ENCODE measurements around the gene KRT73.

DNA sequence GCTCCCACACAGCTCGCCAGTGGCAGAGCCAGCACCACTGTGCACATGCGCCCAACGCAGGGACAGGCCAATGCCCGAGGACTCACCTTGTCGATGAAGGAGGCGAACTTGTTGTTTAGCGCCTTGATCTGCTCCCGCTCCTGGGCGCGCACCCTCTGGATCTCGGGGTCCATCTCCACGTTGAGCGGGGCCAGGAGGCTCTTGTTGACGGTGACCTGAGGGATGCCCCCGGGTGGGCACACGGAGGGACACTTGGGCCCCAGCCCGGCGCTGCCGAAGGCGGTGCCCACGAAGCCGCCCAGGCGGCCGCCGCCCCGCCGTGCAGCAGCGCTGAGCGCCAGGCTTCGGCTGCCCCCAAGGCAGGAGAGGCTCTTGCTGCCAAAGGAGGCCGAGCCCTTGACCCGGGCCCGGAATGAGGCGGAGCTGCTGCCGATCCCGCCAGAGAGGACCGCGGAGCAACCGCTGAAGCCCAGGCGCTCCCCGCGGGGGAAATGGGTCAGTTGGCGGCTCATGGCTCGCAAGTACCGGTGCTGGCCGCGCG is 17.3 kb downstream of the KRT73 start, which contains the start of gene KRT72:
- TF ChIP-seq, protein P1, sequence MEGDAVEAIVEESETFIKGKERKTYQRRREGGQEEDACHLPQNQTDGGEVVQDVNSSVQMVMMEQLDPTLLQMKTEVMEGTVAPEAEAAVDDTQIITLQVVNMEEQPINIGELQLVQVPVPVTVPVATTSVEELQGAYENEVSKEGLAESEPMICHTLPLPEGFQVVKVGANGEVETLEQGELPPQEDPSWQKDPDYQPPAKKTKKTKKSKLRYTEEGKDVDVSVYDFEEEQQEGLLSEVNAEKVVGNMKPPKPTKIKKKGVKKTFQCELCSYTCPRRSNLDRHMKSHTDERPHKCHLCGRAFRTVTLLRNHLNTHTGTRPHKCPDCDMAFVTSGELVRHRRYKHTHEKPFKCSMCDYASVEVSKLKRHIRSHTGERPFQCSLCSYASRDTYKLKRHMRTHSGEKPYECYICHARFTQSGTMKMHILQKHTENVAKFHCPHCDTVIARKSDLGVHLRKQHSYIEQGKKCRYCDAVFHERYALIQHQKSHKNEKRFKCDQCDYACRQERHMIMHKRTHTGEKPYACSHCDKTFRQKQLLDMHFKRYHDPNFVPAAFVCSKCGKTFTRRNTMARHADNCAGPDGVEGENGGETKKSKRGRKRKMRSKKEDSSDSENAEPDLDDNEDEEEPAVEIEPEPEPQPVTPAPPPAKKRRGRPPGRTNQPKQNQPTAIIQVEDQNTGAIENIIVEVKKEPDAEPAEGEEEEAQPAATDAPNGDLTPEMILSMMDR (conservative IDR thresholded peaks at IDR 0.05; ENCODE audit: low read length), result no peak
- no peak for TF ChIP-seq EZH2phosphoT487 (IDR thresholded peaks at IDR 0.05; ENCODE audit: borderline replicate concordance)

Data from Loucy (cell line).